Spleen (tissue), 11 donors: ENCODE measurements around the gene GALNT5. TPM values are rescaled to one million over a fixed set of nuclear protein-coding genes. Genes with fewer than 3 reads are reported as not detected.

Source experiments
- DNase-seq: peaks from one replicate; pipeline ENCODE4 v3.0.0-alpha.2; 2020
- H3K27ac ChIP-seq, 8 donors: fragments of 200-600 bp; sonication (generic) in 7 of 8; 1 replicate in 4 of 8; 2 replicates in 4 of 8; pipeline versions ENCODE4 v1.5.0 to v1.8.0; 2016 to 2021; ENCODE audit warnings: inconsistent platforms in 4 of 8, mild to moderate bottlenecking in 4 of 8, moderate library complexity in 1 of 8
- H3K27me3 ChIP-seq, 7 donors: fragments of 200-600 bp; sonication (generic) in 6 of 7; replicated peaks in 1 of 7; 1 replicate in 4 of 7; 2 replicates in 3 of 7; pipeline versions ENCODE4 v1.5.0 to v1.8.0; 2016 to 2021; ENCODE audit warnings: inconsistent platforms in 3 of 7, mild to moderate bottlenecking in 1 of 7
- H3K36me3 ChIP-seq, 6 donors: fragments of 200-600 bp; sonication (generic) in 5 of 6; 1 replicate in 4 of 6; 2 replicates in 2 of 6; pipeline versions ENCODE4 v1.5.0 to v1.8.0; 2016 to 2021; ENCODE audit warnings: inconsistent platforms in 2 of 6
- H3K4me1 ChIP-seq, 6 donors: fragments of 200-600 bp; sonication (generic) in 5 of 6; 1 replicate in 3 of 6; 2 replicates in 3 of 6; pipeline versions ENCODE4 v1.5.0 to v1.8.0; 2016 to 2021; ENCODE audit warnings: inconsistent platforms in 3 of 6
- H3K4me3 ChIP-seq, 8 donors: fragments of 200-600 bp; sonication (generic) in 7 of 8; 1 replicate in 4 of 8; 2 replicates in 4 of 8; pipeline versions ENCODE4 v1.5.0 to v1.8.0; 2016 to 2021; ENCODE audit warnings: inconsistent platforms in 4 of 8, mild to moderate bottlenecking in 4 of 8, moderate library complexity in 2 of 8
- H3K9me3 ChIP-seq, 8 donors: fragments of 200-600 bp; sonication (generic) in 7 of 8; 1 replicate in 4 of 8; 2 replicates in 4 of 8; pipeline versions ENCODE4 v1.5.0 to v1.8.0; 2016 to 2021; ENCODE audit warnings: inconsistent platforms in 4 of 8
- POLR2A ChIP-seq, 3 donors: fragments of 450-650 bp; IDR thresholded peaks; one replicate each; pipeline ENCODE4 v1.5.1; 2017; ENCODE audit warnings: antibody characterized with exemption in 3 of 3, mild to moderate bottlenecking in 1 of 3
- POLR2AphosphoS5 ChIP-seq, 3 donors: sonication (generic); formaldehyde crosslinking; IDR thresholded peaks; one replicate each; pipeline ENCODE4 v1.5.1; 2017; ENCODE audit warnings: antibody characterized with exemption in 3 of 3
- WGBS, 5 donors: extraction: QIAGEN DNeasy Blood & Tissue Kit in 3 of 5; methylation state at CpG; one replicate each; pipeline versions ENCODE4 v1.1.5 to v1.1.7; 2013 to 2018; 5-methylcytosine and 5-hydroxymethylcytosine counted together
- intact Hi-C: fragments of 100-400 bp; cut with DNase I; formaldehyde crosslinking; loops from one replicate; pipeline ENCODE4 v1.15.0; 2023; ENCODE audit warnings: low total_unique reads
- polyA plus RNA-seq, 3 donors: library from polyadenylated mRNA; stranded (reverse); fragments of 200-250 nt; gene quantifications; one replicate each; pipeline ENCODE4 v1.2.1, GENCODE V29; 2013
- total RNA-seq, 7 donors: library from RNA; depleted of rRNA in 3 of 7; stranded (reverse); fragments of >200 nt in 3 of 7; fragmentation: NEBNext Ultra II Directional in 4 of 7; extraction: Animal tissue kit (Norgen Biotek cat#: 25700) in 4 of 7; gene quantifications; one replicate each; pipeline versions ENCODE4 v1.1.0 to v1.2.1, GENCODE V29; 2016 to 2021
- TF ChIP-seq, protein P1 (sequence below), 11 experiments: fragments of 200-600 bp in 7 of 11; fragments of 450-650 bp in 4 of 11; sonication (generic) in 4 of 11; IDR thresholded peaks in 8 of 11; conservative IDR thresholded peaks in 3 of 11; 1 replicate in 7 of 11; 2 replicates in 4 of 11; pipeline versions ENCODE4 v1.4.0 to v1.8.0; 2016 to 2021; ENCODE audit warnings: antibody characterized with exemption in 11 of 11, inconsistent platforms in 4 of 11, mild to moderate bottlenecking in 1 of 11
- donor health status: healthy with polysubstance abuse.
- donor health status: DM: no; HTN: no; CAD: no; lungs with moderate emphysema.
- donor health status: DM: no; HTN: no; CAD: no.
- donor health status: Bipolar disorder and iron deficiency.
- donor health status: healthy.
- donor health status: DM: no; HTN: no; CAD: no.
- donor health status: DM: yes; HTN: yes; CAD: no.

Gene GALNT5
- total and polyA plus RNA-seq, 10 donors, result 0.03 to 0.70 (median 0.11) TPM; not detected in 5

DNA sequence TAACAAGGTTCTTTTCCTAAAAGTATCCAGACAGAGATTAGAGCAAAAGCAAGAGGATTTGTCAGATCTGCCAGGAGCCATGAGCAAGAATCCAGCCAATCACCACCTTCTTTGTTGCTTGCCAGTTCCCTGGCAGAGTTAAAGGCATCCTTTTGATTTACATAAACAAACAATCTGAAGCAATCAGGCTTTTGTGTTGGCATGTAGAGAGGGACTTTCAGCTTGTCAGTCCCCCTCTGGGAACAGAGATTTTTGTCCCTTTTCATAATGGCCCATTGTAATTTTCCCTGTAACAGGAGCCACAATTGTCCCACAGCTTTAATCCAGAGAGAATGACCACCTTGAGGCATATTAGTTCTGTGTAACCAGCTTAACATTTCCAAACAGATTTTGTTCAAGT is 68.3 kb downstream of the GALNT5 start, which contains the start of gene ERMN:
ERMN (minus strand) TSS at position 39 of the 400 bp plus-strand sequence. CDS start 182 bp downstream, outside the sequence.
- no peaks in the 10 kb centered on the region for H3K36me3 ChIP-seq
- intact Hi-C loops, result no loop called here

DNA sequence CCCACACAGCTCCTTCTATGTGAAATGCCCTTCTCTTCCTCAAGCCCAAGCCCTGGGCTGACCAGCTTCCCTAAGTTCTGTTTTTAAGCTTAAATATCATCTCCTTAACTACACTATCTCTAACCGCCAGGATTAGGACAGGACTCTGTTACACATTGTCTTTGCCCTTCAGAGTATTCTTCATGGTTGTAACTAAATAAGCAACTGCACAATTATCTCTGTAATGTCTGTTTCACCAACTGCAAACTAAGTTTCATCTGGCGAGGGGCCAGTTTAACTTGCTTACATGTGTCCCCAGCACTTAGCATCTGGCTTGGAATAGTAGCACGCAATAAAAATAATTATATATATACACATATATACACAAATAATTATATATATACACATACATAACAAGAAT is 69.2 kb downstream of the GALNT5 start:
- DNase-seq, result no peak
- intact Hi-C loops, result no loop called here
- TF ChIP-seq POLR2A (IDR thresholded peaks at IDR 0.05) (no peak), POLR2AphosphoS5 (IDR thresholded peaks at IDR 0.05) (no peak)
- TF ChIP-seq, protein P1, sequence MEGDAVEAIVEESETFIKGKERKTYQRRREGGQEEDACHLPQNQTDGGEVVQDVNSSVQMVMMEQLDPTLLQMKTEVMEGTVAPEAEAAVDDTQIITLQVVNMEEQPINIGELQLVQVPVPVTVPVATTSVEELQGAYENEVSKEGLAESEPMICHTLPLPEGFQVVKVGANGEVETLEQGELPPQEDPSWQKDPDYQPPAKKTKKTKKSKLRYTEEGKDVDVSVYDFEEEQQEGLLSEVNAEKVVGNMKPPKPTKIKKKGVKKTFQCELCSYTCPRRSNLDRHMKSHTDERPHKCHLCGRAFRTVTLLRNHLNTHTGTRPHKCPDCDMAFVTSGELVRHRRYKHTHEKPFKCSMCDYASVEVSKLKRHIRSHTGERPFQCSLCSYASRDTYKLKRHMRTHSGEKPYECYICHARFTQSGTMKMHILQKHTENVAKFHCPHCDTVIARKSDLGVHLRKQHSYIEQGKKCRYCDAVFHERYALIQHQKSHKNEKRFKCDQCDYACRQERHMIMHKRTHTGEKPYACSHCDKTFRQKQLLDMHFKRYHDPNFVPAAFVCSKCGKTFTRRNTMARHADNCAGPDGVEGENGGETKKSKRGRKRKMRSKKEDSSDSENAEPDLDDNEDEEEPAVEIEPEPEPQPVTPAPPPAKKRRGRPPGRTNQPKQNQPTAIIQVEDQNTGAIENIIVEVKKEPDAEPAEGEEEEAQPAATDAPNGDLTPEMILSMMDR (IDR thresholded peaks at IDR 0.05 in 8 of 11, conservative IDR thresholded peaks at IDR 0.05 in 3 of 11), result no peak

More for the DNA sequence above, 68.3 kb downstream of the GALNT5 start, which contains the start of gene ERMN:
- Histone ChIP-seq H3K4me1 (peaks cover 0 to 16% (median 10%) of the 10 kb centered on the region in 6 donors), H3K27me3 (no peaks in the 10 kb centered on the region), H3K27ac (no peak within 1 kb of the TSS), H3K4me3 (no peak within 1 kb of the TSS), H3K9me3 (no peaks in the 10 kb centered on the region)
- DNase-seq, result no peak
- TF ChIP-seq POLR2AphosphoS5 (IDR thresholded peaks at IDR 0.05) (no peak), POLR2A (IDR thresholded peaks at IDR 0.05) (no peak)
- TF ChIP-seq, protein P1 (IDR thresholded peaks at IDR 0.05 in 8 of 11, conservative IDR thresholded peaks at IDR 0.05 in 3 of 11), result no peak

DNA sequence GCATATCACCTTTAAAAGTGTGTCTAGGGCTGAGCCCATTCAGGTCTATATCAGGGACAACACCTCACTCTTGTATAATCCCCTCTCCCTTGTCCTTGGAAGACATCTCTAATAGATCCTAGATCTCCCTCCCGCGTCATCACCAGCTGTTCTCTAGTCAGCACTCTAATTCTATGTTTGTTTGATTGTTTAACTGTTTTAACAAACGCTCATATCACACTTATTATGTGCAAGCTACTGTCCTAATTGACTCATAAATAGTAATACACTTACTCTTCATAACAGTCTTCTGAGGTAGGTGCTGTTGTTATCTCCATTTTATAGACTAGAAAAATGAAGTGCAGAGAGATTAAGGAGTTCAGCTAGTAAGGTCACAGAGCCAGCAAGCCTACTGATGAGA is 69.7 kb downstream of the GALNT5 start:
- no peak for DNase-seq
- Histone ChIP-seq H3K4me1 (peaks cover 0 to 18% (median 10%) of the 10 kb centered on the region in 6 donors), H3K27ac (no peak overlapping the region), H3K27me3 (no peaks in the 10 kb centered on the region), H3K36me3 (no peaks in the 10 kb centered on the region), H3K9me3 (no peaks in the 10 kb centered on the region), H3K4me3 (no peak overlapping the region)
- TF ChIP-seq POLR2AphosphoS5 (IDR thresholded peaks at IDR 0.05) (no peak), POLR2A (IDR thresholded peaks at IDR 0.05) (no peak)
- TF ChIP-seq, protein P1 (IDR thresholded peaks at IDR 0.05 in 8 of 11, conservative IDR thresholded peaks at IDR 0.05 in 3 of 11), result no peak
- WGBS, 5 donors, result 82 to 92% (median 86%) methylated on average over 3 of the region's 3 CpGs
- intact Hi-C loops, result no loop called here

More for the DNA sequence above, 69.2 kb downstream of the GALNT5 start:
- no peaks in the 10 kb centered on the region for H3K9me3 ChIP-seq
- H3K27me3 ChIP-seq, result no peaks in the 10 kb centered on the region
- no peaks in the 10 kb centered on the region for H3K36me3 ChIP-seq
- peaks cover 0 to 16% (median 10%) of the 10 kb centered on the region in 6 donors for H3K4me1 ChIP-seq
- no peak overlapping the region for H3K27ac ChIP-seq
- WGBS, 5 donors, result 89 to 95% (median 93%) methylated on average over 3 of the region's 3 CpGs
- no peak overlapping the region for H3K4me3 ChIP-seq

DNA sequence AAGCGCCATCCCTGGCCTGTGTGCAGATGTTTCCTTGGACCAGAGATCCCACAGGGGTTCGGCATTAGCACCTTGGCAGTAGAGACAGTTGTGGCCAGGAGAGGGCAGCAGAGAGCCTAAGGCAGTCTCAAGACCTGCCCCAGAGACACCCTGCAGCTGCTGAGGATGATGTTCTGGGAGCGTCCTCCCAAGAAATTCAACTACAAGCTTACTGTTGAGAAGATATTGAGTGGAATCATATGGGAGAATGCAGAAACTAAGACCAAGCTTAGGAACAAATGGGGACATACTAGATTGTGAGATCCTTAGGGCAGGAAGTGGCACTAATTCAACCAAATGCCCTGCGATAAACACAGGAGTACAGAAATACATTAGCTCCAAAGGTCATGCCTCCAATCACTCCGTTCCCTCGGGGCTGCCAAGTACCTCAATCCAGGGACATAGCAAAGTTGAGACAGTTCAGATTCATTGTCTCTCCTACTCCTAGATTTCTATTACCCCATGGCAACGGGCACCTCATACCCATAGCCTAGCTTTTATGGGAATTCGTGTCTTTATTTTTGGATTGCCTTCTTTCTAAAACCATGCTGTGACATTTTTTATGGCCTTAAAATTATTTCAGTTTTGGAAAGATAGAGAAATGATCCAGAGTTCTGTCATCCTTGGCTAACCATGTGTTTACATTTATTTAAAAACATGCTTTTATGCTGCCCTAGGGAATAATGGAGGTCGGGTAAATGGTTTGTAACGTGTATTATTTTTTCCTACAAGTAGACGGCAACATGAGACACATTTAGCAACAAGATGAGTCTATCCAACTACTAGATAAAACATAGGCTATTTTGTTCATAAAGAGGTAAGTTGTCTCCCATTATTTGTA is 70.4 kb downstream of the GALNT5 start:
- WGBS, 5 donors, result 43 to 57% (median 51%) methylated on average over 10 to 11 of the region's 11 CpGs
- H3K36me3 ChIP-seq, result no peaks in the 10 kb centered on the region
- peaks cover 0 to 24% (median 10%) of the 10 kb centered on the region in 6 donors for H3K4me1 ChIP-seq
- H3K27me3 ChIP-seq, result no peaks in the 10 kb centered on the region
- peak in 1 of 3 donors; percentile 70 for TF ChIP-seq POLR2AphosphoS5 (IDR thresholded peaks at IDR 0.05)
- TF ChIP-seq POLR2A (IDR thresholded peaks at IDR 0.05), result no peak
- TF ChIP-seq, protein P1 (IDR thresholded peaks at IDR 0.05 in 8 of 11, conservative IDR thresholded peaks at IDR 0.05 in 3 of 11), result peak; percentile 77 to 95 (median 89)
- H3K9me3 ChIP-seq, result no peaks in the 10 kb centered on the region
- peak overlapping the region in 1 of 8 donors; percentile 11 for H3K27ac ChIP-seq
- intact Hi-C loops, result no loop called here
- no peak overlapping the region for H3K4me3 ChIP-seq
- peak; percentile 93 for DNase-seq
